ENCODE results near the gene TCL1B.
"Not testable (repeated sequence)": the region's sequence is repeated elsewhere in the genome, so short reads cannot be mapped to it uniquely, and the experiment has no call there.

TCL1B gene

DNA sequence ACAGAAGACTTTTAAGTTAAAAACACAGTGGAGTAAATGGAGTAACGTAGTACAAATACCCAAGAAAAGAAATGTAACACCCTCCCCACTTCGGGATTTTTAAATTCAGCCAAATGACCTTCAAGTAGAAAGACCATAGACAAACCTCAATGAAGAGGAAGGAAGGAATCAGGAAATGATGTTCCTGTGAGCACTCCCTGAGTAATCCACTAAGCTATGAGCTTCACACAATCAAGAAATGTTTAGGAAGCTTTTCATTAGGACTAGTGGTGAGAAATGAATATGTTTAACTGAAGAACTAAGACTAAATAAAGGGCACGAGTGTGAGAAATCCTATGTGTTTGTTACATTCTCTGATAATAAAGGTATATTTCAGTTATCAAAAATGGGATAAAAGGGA is 17.6 kb downstream of the TCL1B start:
- DNase-seq: no peak

DNA sequence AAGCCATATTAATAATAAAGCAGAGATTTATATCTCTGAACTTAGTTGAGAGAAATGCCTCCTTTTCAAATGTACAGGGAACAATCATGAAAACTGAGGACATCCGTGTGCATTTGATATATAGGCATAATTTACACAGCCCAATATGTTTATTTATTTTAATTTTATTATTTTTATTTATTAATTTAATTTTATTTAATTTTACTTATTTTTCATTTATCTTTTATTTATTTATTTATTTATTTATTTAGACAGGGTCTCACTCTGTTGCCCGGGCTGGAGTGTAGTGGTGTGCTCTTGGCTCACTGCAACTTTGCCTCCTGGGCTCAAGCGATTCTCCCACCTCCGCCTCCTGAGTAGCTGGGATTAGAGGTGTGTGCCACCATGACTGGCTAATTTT is 19.3 kb downstream of the TCL1B start:
- no peak for DNase-seq

DNA sequence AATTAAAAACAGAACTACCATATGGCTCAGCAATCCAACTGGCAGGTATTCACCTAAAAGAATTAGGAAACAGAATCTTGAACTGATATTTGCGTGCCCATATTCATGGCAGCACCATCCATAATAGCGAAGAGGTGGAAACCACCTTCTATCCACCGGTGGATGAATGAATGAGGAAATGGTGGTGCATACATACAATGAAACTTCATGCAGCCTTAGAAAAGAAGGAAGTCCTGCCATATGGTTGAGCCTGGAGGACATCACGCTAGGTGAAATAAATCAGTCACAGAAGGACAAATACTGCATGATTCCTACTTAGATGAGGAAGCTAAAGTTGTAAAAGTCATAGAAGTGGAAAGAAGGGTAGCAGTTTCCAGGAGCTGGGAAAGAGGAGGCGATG is 21.1 kb downstream of the TCL1B start:
- no peak for DNase-seq

DNA sequence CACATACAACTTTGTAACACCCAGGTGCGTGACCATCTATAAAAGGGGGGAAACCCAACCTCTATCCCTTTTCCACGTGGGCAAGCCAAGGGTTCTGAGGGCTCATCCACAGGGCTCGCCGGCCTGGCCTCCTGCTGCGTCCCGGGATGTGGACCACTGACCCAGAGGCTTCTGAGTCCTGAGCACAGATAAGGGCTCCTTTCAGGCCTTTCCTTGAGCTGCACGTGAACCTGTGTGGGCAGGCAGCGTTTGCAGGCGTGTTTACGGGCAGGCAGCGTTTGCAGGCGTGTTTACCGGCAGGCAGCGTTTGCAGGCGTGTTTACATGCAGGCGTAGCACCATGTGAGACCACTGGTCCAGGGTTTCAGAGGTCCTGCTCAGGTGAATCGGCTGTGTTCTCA is 23.9 kb downstream of the TCL1B start:
- DNase-seq: no peak

DNA sequence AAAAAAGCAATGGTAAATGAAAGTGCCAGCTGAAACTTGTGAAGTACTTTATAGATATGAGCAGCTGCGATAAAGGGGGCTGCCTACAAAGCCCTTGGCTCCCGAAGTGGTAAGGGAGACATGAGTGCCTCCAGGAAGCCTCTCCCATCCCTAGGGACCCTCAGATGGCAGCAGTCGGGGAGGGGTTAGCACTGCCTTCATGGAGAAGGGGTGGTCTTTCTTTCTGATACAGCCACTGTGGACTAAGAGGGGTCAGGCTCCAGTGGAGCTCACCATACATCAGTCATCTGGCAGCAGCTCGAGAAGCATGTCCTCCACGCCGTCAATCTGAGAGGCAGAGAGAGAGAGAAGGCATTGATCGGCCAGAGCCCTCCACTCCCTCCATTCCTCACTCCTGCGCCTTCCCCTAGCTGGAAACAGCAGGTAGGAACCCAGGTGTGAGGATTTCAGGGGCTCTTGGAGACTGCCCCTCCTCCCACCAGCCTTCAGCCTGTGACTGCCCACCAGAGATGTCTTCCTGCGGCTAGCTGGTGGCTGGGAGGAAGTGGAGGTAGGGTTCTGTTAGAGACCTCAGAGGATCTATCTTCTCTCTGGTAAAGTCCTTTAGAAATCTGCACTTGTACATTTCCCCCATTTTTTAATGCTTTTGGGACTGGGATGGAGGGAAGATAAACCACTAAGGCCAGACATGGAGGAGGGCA is 25.4 kb downstream of the TCL1B start:
- DNase-seq: no peak

DNA sequence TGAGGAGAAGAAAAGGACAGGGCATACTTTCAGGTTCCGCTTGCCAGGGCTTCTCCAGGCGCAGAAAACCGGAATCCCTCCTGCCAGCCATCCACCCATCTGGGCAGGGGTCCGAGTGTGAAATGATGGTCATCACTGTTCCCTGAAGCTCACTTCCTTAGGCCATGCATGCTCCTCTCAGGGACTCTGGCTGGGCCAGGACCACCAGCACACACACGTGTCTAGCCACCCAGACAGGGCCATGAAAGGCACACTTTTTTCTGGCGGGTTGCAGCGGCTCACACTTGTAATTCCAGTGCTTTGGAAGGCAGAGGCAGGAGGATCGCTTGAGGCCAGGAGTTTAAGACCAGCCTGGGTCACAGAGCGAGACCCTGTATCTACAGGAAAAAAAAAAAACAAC is 26.2 kb downstream of the TCL1B start:
- no peak for DNase-seq

DNA sequence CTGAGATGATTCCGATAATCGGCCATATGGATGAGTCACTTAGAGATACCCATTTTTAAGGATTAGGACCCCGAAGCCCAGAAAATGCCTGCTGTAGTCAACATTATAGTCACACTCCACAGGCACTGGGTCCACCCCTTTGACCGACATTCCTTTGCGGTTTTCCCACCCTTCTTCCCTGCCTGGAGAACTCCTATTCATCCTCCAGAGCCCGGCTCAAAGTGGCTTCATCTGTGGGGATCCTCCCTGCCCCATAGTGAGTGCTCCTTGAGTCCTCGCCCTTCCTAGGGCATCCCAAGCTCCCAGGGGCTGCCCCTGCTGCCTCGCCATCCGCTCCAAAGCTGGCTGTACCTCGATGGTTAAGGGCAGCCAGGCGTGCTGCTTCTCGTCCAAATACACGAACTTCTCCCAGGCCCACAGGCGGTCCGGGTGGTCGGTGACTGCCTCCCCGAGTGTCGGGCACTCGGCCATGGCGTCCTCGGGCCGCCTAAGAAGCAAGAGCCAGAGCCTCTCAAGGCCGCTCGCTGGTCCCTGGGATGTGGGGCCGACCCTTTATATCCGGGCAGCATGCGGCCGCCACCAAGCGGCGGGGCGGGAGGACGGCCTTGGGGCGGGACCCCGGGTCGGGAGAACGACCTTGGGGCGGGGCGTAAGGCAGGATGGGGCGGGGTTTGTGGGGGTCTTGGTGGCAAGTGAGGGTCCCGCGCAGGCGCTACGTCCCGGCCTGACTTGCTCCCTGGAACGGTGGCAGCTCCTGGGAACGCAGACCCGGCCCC is 27.6 kb downstream of the TCL1B start, which contains the start of gene TCL1A:
Gene TCL1A (minus strand): TSS at position 530 of the 776 bp plus-strand sequence. CDS start 59 bp downstream, at position 471.
- DNase-seq: no peak

DNA sequence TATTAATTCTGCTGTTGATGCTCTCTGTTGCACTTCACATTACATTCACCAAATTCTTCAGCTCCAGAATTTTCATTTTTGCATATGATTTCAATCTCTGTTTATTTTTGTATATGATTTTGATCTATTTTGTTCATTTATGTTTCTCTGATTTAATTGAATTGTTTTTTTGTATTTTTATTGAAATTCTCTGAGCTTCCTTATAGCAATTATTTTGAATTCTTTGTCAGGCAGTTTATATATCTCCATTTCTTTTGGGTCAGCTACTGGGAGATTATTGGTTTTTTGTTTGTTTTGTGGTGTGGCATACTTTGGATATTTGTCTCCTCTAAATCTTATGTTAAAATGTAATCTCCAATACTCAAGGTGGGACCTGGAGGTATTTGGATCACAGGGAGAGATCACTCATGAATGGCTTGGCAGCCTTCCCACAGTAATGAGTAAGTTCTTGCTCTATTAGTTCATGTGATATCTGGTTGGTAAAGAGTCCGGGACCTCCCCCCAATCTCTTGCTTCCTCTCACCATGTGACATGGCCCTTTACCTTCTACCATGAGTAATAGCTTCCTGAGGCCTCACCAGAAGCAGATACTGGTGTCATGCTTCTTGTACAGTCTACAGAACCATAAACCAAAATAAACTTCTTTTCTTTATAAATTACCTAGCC is 36.4 kb downstream of the TCL1B start:
- no peak for DNase-seq

DNA sequence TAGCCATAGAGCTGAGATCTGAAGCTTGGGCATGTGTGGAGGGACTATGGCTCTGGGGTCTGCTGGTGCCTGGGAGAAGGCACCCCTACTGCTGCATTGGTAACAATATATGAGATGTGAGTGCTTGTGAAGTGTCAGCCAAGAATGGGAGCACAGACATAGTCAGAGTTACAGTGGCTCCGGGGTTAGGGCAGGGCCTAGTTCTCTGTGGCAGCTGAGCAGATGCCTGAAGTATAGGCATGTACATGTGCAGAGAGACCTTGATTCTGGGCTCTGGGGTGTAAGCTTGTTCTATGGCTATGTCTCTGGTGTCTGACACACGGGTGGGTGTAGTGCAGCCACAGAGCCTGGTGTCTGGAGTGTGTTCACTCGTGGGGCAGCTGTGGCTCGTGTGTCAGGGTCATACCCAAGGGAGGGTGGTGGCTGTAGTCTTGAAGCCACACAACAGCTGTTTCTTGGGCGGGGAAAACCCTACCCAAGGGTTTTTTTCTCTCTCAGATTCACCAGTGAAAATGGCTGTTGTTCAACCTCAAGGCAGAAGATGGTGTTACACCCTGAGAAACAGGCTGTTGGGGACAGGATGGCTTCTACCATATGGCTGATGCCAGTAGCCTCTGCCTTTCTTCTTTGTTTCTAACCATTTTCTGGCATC is 39.6 kb downstream of the TCL1B start:
- no peak for DNase-seq

DNA sequence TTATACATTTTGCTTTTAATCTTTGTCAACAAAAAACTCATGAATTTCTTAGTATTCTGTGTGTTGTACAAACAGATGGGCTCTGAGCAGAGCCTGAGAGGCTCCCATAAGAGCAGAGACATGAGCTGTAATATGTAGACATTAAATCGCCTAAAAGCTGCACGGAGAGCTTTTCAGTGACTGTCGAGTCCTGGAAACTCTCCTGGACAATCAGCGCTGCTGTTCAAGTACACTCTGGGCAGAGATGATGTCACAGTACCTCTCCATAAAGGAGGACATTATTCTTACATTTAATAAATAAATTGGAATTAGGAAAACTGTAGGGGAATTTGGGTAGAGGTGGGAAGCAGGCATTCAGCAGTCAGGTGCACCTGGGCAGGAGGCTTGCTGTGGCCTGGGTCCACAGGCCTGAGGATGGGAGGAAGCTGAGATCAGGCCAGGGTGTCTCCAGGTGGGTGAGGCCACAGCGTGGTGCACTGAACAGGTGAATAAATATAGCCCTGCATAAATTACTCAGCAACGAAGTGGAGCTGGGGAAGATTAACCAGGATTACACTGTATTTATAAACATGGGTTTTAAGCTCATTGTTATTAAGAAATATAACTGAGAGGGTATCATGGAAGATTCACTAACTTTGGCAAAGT is 41.0 kb downstream of the TCL1B start:
- DNase-seq: no peak

DNA sequence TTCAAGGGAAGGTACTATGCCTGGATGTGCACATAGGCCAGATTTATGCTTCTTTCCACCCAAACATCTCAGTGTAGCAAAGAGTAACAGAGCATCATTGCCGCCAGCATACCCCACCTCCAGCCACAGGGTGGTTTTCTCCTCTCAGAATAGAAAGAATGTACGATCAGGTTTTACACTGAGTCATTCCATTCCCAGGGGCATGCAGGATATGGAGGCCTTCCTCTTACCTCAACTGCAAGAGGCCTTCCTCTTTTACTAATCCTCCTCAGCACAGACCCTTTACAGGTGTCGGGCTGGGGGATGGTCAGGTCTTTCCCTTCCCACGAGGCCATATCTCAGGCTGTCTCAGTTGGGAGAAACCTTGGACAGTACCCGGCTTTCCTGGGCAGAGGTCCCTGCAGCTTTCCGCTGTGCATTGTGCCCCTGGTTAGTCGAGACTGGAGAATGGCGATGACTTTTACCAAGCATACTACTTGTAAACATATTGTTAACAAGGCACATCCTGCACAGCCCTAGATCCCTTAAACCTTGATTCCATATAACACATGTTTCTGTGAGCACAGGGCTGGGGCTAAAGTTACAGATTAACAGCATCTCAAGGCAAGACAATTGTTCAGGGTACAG is 43.3 kb downstream of the TCL1B start:
- DNase-seq: not testable (repeated sequence)

DNA sequence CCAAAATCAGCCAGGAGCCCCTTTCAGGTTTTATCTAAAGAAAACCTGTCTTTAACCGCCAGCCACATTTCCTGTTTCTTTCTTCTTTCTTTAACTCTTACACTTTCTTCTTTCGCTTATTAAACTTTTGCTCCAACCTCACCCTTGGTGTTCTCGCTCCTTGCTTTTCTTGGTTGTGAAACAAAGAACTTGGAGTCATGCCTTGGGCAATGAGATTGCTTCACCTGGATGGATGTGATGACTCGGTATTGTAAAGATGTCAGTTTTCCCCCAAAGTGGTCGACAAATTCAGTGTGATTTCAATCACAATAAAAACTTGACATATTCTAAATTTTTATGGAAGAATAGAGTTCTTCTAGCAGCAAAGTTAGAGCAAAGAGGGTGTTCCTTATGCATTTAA is 43.9 kb downstream of the TCL1B start:
- DNase-seq: no peak

DNA sequence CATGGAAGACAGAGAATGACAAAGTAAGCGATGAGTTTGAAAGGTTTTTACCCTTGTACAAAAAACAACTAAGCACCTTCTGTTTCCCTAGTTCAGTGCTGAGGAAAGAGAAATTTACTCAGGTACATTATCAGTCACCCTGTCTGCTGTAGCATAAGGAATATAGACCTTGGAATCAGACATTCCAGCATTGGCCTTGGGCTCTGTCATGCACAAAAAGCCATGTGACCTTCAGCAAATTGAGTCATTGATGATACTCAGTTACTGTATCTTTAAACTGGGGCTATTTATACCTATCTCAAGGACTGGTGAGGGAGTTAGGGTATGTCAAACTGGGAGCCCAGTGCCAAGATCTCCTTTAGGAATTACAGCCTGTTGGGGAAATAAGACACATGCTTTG is 47.0 kb downstream of the TCL1B start:
- no peak for DNase-seq

DNA sequence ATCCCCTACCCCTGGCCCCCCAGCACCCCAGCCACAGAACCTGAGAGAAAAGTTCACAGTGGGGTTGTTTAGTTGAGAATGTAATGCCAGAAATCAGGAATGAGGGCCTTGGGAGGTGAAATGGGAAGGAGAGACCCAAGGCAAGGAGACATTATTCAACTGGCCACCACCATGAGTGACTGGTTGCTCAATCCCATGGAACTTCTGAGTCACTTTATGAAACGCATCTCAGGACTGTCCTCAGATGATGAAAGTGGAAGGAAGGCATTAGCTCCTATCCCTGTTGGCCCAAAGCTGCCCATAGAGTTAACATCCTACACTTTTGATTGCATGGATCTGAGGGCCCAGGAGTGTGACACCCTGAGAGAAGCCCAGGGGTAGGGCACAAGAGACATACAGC is 53.1 kb downstream of the TCL1B start:
- no peak for DNase-seq

DNA sequence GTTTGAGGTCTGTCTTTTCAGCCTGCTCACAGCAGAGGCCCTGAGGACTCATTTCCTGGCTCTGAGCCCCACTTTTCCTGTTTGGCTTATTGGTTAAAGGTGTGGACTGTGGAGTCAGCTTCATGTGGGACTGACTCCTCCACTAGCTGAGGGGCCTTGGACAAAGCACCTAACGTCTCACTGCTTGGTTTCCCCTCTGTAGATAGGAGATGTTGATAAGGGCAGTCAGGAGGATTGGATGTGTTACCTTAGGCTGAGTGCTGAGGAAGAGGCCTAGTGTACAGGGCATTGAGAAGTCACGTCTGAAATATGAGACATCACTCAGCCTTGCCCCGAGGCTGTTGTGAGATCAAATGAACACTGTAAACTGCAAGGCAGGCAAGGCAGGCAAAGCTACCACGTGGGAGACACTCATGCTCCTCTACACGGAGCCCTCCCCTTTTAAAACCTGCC is 54.8 kb downstream of the TCL1B start:
- DNase-seq: no peak

DNA sequence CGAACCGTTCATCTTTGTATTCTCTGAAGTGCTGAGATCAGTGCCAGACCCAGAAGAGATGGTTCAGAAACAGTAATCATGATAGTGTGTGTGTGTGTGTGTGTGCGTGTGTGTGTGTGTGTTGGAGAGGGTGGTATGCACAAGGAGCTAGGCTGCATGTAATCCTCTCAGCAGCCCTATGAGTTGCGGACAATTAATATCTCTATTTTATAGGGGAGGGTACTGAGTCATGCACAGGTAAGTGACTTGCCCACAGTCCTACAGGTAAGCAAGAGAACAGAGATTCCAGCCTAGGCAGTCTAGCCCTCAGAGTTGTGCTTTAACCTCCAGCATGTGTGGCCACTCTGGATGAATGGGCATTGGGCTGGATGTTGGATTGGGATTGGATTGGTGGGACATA is 55.6 kb downstream of the TCL1B start:
- no peak for DNase-seq

Measured in fibroblast of skin of right quadriceps (primary cell).